ENCODE measurements around the gene C1orf74.

The C1orf74 gene

GRCh38 chr1:209769171-209769904 lies 15.0 kb downstream of the C1orf74 start:
- DNase-seq, result peak; percentile 91

GRCh38 chr1:209768354-209768774 lies 16.0 kb downstream of the C1orf74 start:
- DNase-seq, result peak; percentile 95

DNA sequence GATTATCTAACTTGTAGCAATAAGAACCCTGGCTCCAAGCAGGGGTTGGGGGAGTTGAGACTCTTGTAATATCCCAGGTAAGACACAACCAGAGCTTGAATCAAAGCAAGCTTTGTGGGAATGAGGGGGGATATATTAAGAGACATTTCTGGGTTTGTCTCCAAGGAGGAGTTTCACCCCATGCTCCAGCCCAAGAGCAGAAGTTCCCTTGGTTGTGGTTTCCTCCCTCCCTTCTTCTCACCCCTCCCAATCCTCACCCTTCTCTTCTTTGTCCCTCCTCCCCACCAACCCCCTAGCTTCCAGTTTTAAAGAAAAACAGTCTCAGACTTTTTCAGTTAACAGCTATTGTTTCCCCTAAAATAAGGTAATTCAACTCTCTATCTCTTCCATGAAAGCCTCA lies 16.7 kb downstream of the C1orf74 start:
- DNase-seq, result no peak

- peak; percentile 55 for DNase-seq
Measured at GRCh38 chr1:209767096-209767495, 17.3 kb downstream of the C1orf74 start.

- DNase-seq, result peak; percentile 44
Measured at GRCh38 chr1:209766051-209766450, 18.3 kb downstream of the C1orf74 start.

DNA sequence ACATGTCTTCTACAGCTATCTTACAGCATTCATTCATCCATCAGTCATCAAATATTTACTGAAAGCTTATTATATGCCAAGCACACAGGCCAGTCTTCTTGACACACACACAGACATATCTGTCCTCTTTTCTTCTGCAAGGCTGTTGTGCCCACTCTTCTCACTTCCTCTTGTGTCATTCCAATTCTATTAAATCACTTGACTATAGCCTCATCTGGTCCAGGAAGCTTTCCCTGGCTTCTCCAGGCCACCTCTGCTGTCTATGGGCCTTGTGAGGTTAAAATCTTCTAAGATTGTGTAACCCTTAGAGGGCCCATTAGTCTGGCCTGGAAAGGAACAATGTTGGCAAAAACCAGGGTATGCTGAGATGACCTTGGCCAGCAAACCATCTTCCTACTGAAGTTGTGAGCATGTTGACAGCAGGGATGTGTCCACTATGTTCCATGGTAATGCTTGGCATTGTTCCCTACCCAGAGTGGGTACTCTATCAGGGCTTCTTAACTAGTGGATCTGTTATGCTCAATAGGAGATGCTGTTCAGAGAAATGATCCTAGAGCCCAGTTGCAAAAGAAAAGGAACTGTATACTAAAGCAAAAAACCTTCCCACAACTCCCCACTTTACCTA lies 23.2 kb downstream of the C1orf74 start:
- DNase-seq, result no peak

- DNase-seq, result no peak
Measured at GRCh38 chr1:209759829-209760359, 24.5 kb downstream of the C1orf74 start.

DNA sequence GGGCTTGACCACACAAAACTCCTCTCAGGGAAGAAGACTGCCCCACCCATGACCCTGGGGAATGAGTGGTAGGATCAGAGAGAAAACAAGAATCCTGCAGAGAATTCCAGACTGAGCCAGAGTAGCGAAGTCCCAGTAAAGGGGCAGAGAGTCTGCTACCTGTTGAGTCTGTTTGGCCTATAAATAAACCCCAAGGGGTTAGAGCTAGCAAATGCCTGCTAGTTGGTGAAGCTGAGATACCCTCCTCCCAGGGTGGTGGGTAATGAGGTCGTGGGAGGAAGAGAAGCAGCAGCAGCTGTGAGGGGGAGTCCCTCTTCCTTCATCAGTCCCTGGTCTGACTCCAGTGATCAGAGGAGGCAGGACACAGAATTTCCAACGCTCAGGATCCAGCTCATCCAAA lies 26.0 kb downstream of the C1orf74 start:
- DNase-seq, result no peak

- peak; percentile 75 for DNase-seq
Measured at GRCh38 chr1:209756615-209757445, 27.5 kb downstream of the C1orf74 start.

- peak; percentile 95 for DNase-seq
Measured at GRCh38 chr1:209755926-209756614, 28.3 kb downstream of the C1orf74 start, which contains the start of gene TRAF3IP3. TSS of gene TRAF3IP3 (plus strand) at chr1:209756053. CDS start at chr1:209760040, 3,987 bp downstream.

GRCh38 chr1:209755256-209755655 lies 29.1 kb downstream of the C1orf74 start:
- no peak for DNase-seq

DNA sequence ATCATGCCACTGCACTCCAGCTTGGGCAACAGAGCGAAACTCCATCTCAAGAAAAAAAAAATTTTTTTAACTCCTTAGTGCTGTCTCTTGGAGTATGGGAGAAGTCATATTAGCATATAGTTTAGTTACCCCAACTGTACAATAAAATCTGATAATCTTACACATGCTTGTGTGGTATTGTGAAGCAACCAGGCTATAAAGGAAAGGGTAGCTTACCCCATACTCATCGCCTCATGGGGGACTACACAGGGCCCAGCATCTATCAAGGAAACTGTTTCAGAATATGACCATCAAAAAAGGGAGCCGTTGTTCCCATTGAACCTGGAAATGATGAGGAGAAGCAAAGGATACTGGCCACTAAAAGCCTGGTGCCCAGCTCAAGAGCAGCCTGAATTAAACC lies 31.5 kb downstream of the C1orf74 start:
- no peak for DNase-seq

DNA sequence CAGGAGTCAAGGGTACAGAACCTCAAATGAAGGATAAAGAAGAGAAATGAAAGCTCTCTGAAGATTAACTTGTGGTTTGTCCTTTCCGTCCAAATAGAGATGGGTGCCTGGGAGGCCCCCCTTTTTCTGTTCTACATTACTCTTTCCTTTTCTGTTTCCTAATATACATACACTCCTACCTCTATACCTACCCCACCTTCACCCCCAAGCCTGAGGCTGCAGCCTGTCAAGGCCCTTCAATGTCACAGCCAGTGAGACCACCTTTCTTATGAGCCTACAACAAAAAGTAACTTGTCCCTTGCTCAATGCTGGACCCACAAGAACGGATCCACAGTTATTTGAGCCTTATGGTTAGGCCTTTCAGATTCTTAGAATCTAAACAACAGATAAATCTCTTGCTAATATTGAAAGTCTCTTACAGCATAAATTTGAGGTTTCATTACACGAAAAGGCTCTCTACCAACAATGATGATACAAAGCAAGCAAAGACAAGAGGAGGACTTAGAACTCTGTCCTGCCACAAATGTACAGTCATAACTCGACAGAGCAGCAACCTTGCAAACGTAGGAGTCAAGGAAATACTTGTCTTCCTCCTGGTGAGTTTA lies 32.6 kb downstream of the C1orf74 start:
- peak; percentile 92 for DNase-seq

- peak; percentile 40 for DNase-seq
Measured at GRCh38 chr1:209749670-209750323, 34.6 kb downstream of the C1orf74 start.

- DNase-seq, result peak; percentile 52
Measured at GRCh38 chr1:209749205-209749604, 35.2 kb downstream of the C1orf74 start.

GRCh38 chr1:209748620-209749019 lies 35.7 kb downstream of the C1orf74 start:
- no peak for DNase-seq

DNA sequence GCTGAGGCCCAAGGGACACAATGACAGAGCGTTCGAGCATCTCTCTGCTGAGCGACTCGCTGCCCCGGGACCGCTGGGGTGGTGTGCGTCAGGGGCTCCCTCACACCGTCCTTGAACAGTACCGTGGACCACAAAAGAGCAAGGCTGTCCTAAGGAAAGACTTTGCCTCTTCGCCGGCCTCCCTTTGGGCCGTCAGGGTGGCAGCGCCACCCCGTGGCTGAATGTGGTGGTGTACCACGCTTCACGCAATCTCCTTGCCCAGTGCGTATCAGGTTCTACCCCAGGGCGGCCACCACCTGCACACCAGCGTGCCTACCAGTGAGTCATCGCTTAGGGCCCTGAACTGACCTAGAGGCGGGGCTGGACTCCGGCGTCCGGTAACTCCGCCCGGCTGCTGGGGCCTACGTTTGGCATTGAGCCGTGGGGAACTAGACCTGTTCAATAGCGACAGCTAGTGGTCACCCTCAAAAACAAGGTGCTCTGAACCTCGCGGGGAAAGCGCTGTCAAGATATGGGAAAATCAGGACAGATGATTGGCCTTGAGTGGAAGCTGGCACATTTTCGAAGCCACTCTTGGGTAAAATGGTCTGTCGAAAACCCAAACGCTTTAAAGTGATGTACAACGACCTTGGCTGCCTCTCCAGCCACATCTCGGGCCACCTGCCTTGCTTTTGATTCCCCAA lies 36.6 kb downstream of the C1orf74 start:
- DNase-seq, result peak; percentile 96

DNA sequence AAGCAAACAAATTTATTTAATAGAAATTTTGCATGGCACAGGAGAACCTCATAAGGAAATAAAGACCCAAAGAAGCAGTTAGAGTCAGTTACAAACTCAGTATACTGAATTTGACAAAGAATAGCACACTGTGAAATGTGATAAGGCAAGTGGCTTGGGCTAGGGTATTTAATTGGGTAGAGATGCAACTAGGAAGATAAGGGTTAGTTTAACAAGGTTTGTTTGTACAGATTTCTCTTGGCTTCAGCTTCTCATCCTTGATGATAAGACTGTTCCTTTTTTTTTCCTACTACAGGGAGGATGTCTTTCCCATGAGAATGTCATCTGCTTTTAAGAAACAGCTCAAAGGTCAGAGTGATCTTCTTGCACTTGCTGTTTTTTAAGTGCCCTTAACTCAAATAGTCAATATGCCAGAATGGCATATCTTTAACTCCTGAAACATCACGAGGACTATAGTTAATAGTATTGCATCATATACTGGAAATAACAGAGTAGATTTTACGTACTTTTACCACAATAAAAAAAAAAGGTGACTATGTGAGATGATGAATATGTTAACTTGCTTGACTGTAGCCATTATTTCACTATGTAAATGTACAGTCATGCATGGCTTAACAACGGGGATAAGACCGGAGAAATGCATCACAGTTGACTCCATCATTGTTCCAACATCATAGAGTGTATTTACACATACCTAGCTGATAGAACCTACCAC lies 37.8 kb downstream of the C1orf74 start:
- no peak for DNase-seq

GRCh38 chr1:209743145-209743482 lies 41.2 kb downstream of the C1orf74 start:
- no peak for DNase-seq

DNA sequence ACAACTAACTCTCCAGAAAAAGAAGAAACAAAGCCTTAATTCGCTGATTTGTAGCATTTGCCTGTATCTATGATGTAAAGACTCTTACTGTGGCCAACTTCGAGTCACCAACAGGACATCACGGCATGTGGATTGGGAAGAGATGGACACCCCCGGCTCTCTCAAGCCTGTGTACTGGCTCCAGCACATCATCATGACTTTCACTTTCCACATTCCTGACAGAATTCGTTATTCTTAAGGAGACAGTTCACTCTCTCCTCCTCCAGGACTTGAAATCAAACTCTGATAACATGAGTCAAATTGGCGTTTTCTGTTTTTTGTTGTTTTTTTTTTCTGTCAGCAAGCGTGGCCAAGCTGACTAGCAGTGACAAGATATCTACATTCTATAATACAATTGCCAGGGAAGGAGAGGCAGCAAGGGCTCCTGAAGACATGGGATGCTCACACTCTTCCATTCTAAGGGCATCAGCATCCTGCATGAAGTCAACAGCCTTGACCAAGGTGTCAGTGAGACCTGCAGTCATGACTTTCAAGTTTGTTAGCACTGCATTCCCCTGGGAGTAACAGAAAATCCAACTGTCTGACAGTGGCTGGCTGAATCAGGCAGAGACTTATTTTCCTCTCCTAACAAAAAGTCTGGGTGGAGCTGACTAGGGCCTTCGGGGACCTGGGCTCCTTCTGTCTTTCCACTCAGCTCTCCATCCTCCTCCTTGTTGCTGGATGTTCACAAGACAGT lies 41.8 kb downstream of the C1orf74 start:
- no peak for DNase-seq

Measured in activated CD4-positive, alpha-beta T cell treated with anti-CD3 and anti-CD28 coated beads, Interleukin-2, Interleukin-6, amounts not matched to agents 100 ng/mL and 50 ng/mL, durations not matched to agents 16 hours and 8 hours (primary cell).